ENCODE measurements around the gene ZNF559.
A peak's percentile ranks its signal among the peaks of the same experiment; 100 is the strongest.
"Not testable (repeated sequence)": the region's sequence is repeated elsewhere in the genome, so short reads cannot be mapped to it uniquely, and the experiment has no call there.

The ZNF559 gene

DNA sequence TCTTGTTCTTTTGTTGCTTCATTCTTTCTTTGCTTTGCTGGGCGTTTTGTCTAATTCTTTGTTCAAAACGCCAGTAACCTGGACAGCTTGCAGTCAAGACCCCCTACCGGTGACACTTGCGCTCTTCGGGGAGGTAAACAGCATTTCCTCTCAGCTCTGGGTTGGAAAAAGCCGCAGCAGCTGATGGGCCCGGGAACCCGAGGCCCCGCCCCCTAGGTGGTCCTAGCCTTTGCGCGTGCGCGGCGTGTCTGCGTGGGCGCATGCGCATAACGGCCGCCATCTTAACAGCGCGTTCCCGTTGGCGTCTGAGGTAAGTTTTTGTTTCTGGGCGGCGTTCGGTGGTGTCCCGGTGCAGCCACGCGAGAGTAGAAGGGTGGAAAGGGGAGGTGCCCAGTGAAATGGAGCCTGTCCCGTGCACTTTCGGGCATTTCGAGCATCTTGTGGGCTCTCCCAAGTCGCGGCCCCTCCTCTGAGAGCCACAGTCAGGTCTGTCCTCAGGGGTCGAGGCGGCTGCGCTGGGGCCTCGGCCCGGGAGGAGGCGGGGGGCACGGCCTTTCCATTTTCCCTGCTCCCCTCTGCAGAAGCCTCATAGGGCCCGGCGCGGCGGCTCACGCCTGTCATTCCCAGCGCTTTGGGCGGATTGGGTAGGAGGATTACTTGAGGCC lies at the start of gene ZNF559:
Gene ZNF559 (plus strand): TSS at position 261 of the 665 bp plus-strand sequence. CDS start 14,371 bp downstream, outside the sequence.
- DNase-seq: peak; percentile 76

DNA sequence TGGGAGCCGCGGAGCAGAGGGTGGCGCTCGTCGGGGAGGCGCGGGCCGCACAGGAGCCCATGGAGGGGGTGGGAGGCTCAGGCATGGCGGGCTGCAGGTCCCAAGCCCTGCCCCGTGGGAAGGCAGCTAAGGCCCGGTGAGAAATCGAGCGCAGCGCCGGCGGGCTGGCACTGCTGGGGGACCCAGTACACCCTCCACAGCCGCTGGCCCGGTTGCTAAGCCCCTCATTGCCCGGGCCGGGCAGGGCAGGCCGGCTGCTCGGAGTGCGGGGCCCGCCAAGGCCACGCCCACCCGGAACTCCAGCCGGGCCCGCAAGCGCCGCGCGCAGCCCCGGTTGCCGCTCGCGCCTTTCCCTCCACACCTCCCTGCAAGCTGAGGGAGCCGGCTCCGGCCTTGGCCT lies 40.5 kb upstream of the ZNF559 start:
- not testable (repeated sequence) for DNase-seq

DNA sequence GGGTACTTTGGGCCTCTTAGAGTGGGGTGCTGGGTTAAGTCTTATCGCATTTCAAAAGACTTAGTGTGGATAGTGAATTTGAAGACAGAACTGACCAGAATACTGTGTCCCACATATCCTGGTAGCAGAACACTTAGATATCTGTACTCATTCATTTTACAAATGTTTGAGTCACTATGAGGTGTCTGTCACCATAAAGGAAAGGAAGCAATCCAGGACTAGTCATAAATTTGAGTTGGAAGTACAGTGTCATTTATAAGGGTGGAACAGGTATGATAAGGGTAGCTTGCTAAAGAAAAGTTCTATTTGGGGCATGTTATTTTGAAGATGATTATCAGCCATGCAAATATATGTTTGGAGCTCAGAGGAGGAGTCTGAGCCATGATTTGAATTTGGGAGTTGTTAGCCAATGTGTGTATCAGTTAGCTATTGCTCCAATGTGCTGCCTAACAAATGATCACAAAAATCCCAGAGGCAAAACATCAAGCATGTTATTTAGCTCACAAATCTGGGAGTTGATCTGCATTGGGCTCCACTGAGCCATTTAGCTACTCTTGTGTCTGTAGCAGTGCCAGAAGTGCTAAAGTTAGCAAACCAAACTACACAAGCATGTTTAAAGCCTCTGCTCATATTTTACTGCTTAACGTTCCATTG lies 34.6 kb upstream of the ZNF559 start:
- DNase-seq: no peak

DNA sequence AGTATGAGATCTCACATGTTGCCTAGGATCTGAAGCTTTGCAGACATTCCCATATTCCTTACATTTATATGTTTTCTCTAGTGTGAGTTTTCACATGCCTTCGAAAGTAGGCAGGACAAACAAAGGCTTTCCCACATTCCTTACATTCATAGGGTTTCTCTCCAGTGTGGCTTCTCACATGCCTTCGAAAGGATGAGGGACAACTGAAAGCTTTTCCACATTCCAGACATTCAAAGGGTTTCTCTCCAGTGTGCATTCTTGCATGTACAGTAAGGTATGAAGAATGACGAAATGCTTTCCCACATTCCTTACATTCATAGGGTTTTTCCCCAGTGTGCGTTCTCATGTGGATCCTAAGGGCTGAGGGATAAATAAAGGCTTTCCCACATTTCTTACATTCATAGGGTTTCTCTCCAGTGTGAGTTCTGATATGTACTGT lies 28.5 kb upstream of the ZNF559 start:
- no peak for DNase-seq

DNA sequence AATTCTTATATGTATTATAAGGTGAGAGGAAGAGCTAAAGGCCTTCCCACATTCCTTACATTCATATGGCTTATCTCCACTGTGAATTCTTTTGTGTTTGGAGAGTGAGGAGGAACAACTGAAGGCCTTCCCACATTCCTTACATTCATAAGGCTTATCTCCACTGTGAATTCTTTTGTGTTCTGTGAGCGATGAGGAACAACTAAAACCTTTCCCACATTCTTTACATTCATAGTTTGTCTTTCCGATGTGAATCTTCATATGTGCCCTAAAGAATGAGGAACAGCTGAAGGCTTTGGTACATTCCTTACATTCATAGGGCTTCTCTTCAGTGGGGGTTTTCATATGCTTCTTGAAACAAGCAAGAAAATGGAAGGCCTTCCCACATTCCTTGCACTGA lies 27.6 kb upstream of the ZNF559 start:
- no peak for DNase-seq

DNA sequence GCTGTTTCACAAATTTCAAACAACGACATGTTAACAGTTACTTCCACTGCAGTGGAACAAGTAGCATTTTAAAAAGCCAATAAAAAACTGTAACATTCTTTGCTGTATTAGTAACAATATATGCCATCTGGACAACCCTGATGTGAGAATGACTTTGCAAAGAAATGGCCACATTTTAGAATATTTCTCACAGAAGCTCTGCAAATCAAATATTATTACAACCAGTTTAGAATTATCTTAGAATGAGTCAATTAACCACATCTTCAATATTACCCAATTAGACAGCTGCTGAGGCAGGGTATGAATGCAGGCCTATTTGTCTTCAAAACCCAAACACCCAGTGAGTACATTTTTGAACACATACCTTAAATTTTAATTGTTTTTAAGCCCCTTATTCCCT lies 17.5 kb upstream of the ZNF559 start:
- no peak for DNase-seq

DNA sequence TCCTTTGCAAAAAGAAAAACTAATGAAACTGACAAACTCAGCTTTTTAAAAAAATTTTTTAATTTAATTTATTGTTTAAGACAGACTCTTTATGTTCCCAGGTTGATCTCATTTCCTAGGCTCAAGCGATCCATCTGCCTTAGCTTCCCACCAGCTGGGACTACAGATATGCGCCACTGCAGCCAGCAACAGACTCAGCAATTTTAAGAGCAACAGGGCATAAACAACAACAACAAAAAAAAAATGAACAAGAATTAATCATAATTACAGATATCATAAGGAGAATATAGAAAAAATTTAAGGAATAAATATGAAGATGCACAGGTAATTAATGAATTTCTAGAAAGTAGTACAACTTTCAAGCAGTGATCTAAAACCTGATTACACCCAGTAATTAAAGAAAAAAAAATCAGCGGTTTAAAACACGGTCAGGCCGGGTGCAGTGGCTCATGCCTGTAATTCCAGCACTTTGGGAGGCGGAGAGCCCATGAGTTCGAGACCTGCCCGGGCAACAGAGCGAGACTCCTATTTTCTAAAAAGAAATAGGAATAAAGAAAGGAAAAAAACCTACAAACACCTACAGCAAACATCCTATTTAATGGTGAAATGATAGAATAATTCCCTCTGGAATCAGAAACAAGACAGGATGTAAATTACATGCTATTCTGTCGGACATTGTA lies 15.7 kb upstream of the ZNF559 start:
- DNase-seq: no peak

DNA sequence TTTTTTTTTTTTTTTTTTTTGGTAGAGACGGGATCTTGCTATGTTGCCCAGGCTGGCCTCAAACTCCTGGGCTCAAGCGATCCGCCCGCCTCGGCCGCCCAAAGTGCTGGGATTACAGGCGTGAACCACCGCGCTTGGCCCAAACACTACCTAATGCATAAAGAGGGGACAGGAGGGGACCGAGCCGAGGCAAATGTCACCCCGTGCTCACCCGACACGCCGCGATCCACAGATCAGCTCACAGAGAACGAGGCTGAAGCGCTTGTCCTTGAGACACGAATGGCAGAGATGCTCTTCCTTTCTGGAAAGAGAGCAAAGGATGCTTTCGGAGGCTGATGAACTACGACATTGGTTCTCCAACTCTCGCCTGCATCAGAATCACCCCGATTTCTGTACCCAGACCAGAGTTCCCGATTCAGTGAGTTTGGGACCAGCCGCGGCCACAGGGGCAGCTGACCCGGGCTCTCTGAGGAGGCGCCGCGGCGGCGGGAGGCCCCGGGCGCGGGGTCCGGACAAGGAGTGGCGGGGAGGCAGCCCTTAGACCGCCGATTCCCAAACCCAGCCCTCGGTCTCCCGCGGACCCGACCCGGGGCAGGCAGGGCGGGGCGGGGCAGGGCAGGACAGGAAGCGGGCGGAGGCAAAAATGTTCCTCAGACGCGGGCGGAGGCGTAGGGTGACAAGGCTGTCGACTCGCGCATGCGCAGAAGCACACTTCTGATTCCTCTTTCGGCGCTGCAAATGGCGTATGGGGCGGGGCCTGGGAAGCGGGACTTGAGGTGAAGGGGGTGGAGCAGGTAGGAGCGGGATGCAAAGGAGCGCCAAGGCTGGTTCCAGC lies 14.6 kb upstream of the ZNF559 start, which contains the start of gene ZNF699:
Gene ZNF699 (minus strand): TSS at position 700 of the 835 bp plus-strand sequence. CDS start 4,719 bp downstream, outside the sequence.
- DNase-seq: peak; percentile 98

DNA sequence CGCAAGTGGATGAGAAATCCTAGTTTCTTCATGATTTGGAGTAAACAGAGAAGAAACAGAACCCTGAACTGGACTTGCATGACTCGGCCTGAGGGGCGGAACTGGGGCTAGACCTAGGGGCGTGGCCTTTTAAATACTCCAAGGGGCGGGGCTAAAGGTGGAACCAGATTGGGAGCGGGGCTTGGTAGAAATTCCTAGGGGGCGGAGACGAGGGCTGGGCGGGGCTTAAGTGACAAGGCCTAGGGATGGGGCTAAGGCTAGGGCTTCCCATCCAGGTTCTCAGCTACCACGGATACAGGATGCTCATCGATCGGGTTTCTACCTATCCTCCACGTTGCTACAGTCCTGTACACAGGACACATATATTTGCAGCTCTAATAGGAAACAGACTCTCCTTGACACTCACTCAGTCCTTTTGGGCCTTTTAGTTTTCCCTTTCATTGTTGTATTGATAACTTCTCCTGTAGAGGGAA lies 14.0 kb upstream of the ZNF559 start:
- peak; percentile 98 for DNase-seq

DNA sequence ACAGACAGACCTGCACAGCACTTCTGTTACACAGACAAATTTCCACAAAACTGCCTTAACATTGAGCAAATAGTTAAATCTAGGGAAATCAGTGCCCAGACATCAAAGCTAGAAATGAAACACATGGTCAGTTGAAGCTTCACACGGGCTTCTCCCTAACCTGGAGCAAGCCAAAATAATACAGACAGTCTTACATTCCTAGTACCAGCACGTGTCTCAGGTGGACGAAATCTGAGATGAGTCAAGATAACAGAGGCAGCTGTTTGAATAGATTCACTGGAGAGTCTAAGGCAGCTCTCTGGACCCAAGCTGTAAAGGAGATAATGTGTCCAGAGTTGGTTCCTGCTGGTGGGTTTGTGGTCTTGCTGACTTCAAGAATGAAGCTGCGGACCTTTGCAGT lies 10.2 kb upstream of the ZNF559 start:
- no peak for DNase-seq

DNA sequence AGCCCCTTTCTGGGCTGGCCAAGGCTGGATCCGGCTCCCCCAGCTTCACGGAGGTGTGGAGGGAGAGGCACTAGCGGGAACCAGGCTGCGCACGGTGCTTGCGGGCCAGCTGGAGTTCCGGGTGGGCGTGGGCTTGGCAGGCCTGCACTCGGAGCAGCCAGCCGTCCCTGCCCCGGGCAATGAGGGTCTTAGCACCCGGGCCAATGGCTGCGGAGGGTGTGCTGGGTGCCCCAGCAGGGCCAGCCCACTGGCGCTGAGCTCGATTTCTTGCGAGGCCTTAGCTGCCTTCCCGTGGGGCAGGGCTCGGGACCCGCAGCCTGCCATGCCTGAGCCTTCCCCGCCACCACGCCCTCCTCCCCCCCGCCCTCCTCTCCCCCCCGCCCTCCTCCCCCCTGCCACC lies 2.6 kb upstream of the ZNF559 start:
- no peak for DNase-seq

DNA sequence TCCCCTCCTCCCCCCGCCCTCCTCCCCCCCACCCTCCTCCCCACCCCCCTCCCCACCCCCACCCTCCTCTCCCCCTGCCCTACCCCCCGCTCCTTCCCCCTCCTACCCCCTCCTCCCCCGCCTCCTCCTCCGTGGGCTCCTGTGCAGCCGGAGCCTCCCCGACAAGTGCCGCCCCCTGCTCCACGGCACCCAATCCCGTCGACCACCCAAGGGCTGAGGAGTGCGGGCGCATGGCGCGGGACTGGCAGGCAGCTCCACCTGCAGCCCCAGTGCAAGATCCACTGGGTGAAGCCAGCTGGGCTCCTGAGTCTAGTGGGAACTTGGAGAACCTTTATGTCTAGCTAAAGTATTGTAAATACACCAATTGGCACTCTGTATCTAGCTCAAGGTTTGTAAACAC lies 2.2 kb upstream of the ZNF559 start:
- DNase-seq: not testable (repeated sequence)

DNA sequence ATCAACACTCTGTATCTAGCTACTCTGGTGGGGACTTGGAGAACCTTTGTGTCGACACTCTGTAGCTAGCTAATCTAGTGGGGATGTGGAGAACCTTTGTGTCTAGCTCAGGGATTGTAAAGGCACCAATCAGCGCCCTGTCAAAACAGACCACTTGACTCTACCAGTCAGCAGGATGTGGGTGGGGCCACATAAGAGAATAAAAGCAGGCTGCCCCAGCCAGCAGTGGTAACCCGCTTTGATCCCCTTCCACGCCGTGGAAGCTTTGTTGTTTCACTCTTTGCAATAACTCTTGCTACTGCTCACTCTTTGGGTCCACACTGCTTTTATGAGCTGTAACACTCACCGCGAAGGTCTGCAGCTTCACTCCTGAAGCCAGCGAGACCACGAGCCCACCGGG lies 1.8 kb upstream of the ZNF559 start:
- DNase-seq: not testable (repeated sequence)

DNA sequence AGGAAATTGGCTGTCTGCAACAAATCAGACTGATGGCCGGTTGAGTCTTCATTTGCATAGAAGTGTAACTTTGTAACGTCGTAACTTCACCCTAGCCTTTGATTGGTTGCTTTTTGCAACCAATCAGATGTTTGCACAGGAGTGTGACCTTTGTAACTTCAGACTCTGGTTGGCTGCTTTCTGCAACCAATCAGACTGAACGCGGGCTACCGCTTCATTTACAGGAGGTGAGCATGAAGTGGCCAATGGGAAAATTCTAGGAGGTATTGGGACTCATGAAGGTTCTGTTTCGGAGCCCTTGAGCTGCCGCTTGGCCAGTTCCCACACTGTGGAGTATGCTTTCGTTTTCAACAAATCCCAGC lies 441 bp upstream of the ZNF559 start:
- DNase-seq: peak; percentile 62

DNA sequence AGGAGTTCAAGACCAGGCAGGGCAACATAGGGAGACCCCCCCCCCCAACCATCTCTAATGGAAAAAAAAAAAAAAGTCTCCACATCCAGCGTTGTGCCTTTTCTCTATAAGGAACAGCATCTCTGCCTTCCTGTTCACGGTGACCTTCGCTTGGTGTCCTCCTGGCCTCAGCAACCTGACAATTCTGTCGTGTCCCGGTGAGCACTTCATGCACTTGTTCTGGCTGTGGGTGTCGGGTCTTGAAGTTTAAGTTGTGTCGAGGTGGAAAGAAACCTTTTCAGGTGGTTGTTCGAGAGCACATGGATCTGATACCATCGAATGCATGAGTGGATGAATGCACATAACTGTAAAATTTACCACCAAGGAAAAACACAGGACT lies 594 bp downstream of the ZNF559 start:
- no peak for DNase-seq

DNA sequence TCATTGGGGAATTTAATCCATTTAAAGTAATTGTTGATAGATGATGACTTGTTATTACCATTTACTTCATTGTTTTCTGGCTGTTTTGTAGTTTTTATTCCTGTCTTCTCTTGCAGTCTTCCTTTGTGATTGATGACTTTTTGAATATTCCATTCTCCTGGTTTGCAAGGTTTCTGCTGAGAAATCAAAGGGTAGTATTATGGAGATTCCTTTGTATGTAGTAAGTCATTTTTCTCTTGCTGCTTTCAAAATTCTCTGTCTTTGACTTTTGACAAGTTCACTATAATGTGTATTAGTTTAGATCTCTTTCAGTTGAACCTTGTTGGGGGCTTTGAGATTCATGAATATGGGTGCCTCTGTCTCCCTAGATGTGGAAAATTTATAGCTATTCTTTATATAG lies 6.0 kb downstream of the ZNF559 start:
- no peak for DNase-seq

DNA sequence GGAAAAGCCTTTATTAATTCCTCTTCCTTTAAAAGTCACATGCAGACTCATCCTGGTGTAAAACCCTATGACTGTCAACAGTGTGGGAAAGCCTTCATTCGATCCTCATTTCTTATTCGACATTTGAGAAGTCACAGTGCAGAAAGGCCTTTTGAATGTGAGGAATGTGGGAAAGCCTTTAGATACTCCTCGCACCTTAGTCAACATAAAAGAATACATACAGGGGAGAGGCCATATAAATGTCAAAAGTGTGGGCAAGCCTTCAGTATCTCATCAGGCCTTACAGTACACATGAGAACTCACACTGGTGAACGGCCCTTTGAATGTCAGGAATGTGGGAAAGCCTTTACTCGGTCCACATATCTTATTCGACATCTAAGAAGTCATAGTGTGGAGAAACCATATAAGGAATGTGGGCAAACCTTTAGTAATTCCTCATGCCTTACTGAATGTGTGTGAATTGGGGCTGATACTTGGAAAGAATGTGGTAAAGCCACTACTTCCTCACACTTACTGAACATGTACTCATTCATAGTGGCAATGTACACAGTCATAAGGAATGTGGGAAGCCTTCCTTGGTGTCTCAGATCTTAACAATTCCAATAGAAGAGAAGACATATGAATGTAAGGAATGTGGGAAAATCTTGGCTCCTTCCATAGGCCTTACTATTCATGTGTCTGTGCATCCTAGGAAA lies 18.8 kb downstream of the ZNF559 start:
- DNase-seq: no peak

DNA sequence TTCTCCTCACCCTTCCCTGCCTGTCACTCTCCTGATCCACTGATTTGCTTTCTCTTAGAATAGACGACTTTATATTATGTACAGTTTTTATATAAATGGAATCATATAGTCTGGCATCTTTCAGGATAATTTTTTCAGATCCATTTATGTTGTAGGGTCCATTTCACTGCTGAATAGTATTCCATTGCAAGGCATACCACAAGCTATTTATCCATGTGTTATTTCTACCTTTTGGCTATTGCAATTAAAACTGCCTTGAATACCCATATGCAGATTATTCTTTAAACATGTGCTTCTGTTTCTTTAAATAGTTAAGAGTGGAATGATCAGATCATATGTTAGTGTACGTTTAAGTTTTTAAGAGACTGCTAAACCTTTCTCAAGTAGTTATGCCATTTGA lies 21.0 kb downstream of the ZNF559 start:
- DNase-seq: no peak

DNA sequence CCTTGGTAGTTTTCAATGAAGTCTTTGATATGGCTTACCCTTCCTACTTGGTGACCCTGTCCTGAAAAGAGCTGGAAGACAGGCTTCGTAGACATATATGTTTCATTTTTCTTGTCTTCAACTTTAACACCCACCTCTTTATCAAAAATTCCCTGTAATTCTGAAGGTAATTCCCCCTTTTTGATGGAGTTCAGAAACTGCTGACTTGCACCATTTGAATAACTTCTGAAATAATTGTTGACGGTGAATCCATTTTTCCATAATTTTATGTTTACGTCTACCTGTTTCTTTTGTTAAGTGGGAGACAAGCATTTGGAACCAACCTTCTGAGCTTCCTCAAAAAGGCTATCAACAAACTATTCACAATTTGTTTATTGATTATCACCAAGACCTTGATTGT lies 24.3 kb downstream of the ZNF559 start:
- DNase-seq: no peak

DNA sequence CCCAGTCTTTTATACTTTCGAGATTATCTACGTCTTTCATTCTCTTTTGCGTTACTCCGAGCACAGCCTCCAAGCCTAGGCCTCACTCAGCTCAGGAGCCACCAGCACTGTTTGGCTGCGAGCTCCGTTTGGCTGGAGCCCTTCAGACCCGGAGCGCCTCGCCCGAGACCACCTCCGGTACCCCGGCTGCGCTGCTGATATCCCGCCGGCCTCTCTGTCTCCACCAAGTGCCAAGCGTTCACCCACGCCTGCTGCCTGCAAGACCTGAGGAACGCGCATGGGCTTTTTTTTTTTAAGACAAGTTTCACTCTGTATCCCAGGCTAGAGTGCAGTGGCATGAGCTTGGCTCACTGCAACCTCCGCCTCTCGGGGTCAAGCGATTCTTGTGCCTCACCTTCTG lies 24.7 kb downstream of the ZNF559 start:
- DNase-seq: no peak

DNA sequence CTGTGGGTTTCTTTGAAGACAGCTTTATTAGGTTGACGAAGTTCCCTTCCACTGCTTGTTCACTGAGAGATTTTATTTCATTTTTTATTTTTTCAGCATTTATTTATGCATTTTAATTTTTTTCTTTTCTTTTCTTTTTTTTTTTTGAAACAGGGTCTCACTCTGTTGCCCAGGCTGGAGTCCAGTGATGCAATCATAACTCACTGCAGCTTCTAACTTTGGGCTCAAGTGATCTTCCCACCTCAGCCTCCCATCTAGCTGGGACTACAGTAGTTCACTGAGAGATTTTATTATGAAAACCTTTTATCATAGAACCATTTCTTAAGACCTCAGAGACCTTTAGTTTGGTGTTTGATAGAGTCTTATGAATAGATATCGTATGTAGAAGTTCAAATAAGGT lies 28.5 kb downstream of the ZNF559 start:
- DNase-seq: no peak

DNA sequence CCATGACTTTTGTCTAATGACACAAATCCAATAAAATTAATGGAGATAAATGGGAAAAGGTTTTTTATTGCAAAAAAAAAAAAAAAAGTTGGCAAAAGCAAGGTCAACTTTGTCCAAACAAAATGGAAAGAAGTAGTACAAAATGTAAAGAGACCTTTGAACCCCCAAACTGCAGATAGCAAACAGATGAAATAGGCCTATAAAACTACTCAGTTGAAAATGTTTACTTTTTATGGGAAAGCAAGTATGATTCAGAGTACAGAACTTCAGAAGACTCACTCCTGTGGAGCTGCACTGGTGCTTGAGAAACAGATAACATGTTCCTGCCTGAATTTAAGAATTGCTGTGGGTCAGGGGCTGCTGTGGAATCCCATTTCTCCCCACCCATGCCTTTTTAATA lies 29.0 kb downstream of the ZNF559 start:
- DNase-seq: no peak

DNA sequence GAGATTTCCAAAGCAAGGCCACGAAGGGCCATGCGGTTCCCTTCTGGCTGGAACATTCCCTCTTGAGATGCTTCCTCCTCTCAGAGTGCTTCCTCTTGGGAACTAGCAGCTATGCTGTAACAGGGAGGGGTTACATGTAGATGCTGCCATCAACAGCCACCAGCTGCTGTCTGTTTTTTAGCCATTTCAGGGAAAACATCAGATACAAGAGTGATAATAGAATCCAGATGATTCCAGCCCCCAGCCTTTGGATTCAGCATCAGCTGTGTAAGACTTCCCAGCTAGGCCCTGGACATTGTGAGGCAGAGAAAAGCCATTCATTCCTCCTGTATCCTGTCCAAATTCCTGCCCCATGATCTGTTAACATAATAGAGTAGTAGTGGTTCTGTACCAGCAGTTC lies 30.7 kb downstream of the ZNF559 start:
- DNase-seq: no peak
